HG02840 (cell line): Measurements from ENCODE around the gene SGSM1.
"Not testable (repeated sequence)": the region's sequence is repeated elsewhere in the genome, so short reads cannot be mapped to it uniquely, and the experiment has no call there.

ENCODE experiments used
- ATAC-seq: cut with Tn5 transposase; IDR thresholded peaks from one replicate; pipeline ENCODE4 v1.9.1; 2021; ENCODE audit warnings: mild to moderate bottlenecking, moderate library complexity, moderate number of reproducible peaks; ENCODE audit not compliant: unreplicated experiment, low FRiP score

SGSM1 gene

DNA sequence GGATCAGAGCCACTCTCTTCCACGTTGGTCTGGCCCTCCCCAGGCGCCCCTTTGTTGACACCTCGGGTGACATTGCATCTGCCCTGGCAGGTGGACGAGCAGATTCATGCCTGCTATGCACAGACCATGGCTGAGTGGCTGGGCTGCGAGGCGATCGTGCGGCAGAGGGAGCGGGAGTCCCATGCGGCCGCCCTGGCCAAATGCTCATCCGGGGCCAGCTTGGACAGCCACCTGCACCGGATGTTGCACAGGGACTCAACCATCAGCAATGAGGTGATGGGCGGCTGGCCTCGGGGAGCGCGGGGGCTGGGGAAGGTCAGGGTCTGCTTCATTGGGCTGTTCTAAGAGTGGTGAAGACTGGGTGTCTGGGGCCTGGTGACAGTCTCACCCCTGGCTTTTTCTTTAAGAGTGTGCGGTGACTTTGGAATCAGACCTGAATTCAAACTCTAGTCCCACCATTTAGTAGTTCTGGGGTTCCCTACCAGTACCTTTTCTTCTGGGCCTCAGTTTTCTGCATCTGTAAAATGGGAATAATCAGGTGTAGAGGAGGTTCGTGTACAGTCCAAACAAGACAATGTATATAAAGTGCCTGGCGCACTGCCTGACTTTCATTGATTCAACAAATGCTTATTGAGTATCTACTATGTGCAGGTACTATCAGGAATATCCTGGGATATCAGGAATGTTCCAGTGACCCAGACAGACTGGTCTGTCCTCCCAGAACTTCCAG, 87.5 kb downstream of the SGSM1 start:
- no peak for ATAC-seq

- ATAC-seq = no peak
Measured at GRCh38 chr22:24894220-24894975, 88.4 kb downstream of the SGSM1 start.

GRCh38 chr22:24894998-24895397, 89.0 kb downstream of the SGSM1 start:
- ATAC-seq = no peak

GRCh38 chr22:24901448-24901847, 95.4 kb downstream of the SGSM1 start:
- no peak for ATAC-seq

DNA sequence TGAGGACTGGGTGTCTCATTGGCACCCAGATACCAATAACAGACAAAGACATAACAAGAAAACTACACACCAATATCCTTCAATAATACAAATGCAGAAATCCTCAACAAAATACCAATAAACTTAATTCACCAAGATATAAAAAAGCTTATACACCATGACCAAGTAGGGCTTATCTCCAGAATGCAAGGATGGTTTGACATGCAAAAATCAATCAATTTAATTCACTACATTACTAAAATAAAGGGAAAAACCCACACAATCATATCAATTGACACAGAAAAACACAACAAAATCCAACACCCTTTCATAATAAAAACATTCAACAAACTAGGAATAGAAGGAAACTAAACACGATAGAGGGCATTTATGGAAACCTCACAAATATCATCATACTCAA, 99.9 kb downstream of the SGSM1 start:
- ATAC-seq = no peak

DNA sequence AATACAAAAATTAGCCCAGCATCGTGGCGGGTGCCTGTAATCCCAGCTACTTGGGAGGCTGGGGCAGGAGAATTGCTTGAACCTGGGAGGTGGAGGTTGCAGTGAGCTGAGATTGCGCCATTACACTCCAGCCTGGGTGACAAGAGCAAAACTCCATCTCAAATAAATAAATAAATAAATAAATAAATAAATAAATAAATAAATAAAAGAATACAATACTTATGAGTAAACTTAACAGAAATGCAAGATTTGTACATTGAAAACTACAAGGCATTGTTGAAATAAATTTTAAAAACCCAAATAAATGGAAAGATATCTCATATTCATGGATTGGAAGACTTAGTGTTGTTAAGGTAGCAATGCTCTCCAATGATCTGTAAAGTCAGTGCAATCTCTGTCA, 101.1 kb downstream of the SGSM1 start:
- ATAC-seq = not testable (repeated sequence)

- no peak for ATAC-seq
Measured at GRCh38 chr22:24920029-24920428, 114.0 kb downstream of the SGSM1 start.

- ATAC-seq = no peak
Measured at GRCh38 chr22:24925586-24926427, 119.8 kb downstream of the SGSM1 start.

DNA sequence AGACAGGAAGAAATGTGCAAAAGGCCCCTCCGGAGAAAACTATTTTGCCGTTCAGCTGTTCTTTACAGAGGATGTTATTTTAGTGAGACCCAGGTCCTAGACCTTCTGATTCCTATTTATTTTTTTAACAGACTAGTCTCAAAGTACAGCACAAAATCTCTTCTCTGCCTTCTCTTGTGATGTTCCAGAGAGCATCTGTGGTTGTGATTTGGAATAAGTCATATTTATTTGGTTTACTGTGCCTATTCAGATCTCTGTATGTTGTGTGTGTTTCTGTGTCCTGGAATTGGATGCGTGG, 120.4 kb downstream of the SGSM1 start:
- no peak for ATAC-seq

GRCh38 chr22:24926849-24927579, 121.0 kb downstream of the SGSM1 start:
- ATAC-seq = no peak

- ATAC-seq = no peak
Measured at GRCh38 chr22:24928322-24928721, 122.3 kb downstream of the SGSM1 start.

DNA sequence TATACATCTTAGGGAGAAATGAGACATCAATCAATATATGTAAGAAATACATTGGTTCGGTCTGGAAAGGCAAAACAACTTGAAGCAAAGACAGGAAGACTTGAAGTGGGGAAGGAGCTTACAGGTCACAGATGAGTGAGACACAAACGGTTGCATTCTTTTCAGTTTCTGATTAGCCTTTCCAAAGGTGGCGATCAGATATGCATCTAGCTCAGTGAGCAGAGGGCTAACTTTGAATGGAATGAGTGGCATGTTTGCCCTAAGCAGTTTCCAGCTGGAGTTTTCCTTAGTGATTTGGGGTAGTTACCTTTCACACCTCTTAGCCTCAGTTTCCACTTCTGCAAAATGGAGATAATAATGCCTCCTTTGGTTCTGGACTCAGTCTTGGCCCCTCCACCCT, 124.7 kb downstream of the SGSM1 start:
- no peak for ATAC-seq

DNA sequence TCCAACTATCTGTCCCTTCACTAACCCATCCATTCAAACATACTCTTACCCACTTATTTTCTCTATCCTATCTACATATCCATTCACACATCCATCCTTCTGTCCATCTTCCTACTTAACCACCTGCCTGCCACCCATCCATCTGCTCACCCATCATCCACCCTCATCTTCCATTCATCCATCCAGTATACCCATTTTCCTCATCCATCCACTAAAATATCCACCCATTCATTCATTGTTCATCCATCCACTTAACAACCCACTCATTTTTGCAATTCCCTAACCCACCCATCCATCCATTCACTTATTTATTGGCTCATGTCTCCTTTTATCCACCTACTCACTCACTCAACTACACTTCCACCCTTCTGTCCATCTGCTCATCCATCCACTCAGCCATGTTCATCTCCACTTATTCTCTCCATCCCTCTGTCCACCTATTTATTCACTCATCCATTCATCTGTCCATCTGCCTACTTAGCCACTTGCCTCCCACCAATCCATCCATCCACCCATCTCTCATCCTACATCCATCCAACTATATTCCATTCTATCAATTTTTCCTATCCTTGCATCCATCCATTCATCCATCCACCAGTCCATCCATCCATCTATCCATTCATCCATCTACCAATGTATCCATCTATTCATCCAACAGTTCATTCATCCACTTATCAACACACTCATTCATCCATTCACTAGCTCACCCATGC, 129.9 kb downstream of the SGSM1 start:
- ATAC-seq = no peak

GRCh38 chr22:24937114-24937513, 131.1 kb downstream of the SGSM1 start:
- ATAC-seq = no peak

DNA sequence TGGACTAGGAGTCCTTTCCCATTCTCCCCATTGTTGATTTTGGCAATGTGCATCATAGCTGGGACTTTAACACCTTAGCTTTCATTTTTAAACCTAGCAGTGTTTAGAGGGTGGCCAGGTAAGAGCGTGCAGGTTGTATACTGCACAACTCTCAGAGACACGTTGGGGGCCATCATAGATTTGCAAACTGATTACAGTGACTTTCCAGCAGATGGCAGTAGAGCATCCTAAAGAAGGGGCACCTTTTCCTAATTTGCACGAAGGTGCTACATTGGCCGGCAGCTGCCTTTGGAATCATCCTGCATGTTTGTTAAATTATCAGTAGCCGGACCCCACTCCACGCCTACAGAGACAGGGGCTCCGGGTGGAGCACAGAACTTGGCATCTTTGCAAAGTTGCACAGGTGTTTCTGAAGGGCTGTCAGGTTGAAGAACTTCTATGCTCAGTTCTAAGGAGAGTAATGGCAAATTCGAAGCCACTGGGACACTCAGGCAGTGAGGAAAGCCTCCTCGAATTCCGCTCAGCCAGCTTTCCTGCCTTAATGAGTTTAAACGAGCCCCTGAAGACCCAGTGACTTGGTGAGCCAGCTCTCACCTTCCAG, 132.8 kb downstream of the SGSM1 start:
- ATAC-seq = no peak

DNA sequence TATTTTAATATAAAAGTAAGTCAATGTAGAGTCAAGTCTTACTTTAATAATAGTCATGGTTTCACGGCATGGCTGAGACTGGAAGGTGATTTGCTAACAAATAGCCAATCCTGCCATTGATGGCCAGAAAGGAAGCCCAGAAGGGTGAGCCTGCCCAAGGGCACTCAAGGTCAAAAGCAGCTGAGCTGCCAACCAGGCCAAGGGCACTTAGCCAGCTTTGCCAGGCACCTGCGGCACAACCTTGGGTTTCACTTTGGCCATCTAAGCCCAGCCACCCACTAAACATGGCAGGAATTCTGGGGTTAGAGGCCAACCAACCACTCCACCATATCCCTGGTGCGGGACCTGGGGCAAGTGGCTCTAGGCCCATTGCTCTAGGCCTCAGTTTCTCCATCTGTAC, 136.3 kb downstream of the SGSM1 start:
- no peak for ATAC-seq

DNA sequence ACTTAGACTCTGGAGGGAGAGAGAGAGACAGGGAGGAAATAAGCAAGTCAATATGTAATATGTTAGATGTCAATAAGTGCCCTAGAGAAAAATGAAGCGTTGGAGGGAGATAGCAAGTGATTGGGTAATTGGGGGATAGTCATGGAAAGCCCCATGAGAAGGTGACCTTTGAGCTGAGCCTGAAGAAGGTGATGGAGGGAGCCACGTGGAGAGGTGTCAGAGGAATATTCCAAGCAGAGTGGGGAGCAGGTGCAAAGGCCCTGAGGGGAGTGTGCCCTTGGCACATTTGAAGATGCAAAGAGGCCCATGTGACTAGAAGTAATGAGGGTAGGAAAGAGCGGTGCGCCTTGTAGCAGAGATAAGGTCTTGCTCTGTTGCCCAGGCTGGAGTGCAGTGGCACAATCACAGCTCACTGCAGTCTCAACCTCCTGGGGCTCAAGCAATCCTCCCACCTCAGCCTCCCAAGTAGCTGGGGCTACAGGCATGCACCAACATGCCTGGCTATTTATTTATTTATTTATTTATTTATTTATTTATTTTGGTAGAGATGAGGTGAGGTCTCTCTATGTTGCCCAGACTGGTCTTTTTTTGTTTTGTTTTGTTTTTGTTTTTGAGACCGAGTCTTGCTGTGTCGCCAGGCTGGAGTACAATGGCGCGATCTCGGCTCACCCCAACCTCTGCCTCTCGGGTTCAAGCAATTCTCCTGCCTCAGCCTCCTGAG, 138.4 kb downstream of the SGSM1 start:
- no peak for ATAC-seq

GRCh38 chr22:24945430-24945829, 139.4 kb downstream of the SGSM1 start:
- no peak for ATAC-seq

GRCh38 chr22:24947383-24947782, 141.4 kb downstream of the SGSM1 start:
- ATAC-seq = no peak
